GM21423 (cell line): Measurements from ENCODE around the gene NRF1.

Experiments
- ATAC-seq: cut with Tn5 transposase; IDR thresholded peaks from one replicate; pipeline ENCODE4 v1.9.1; 2021; ENCODE audit warnings: mild to moderate bottlenecking, moderate library complexity; ENCODE audit not compliant: unreplicated experiment

Gene NRF1

GRCh38 chr7:129767120-129768015, 155.8 kb downstream of the NRF1 start:
- ATAC-seq = no peak

- ATAC-seq = no peak
Observed at GRCh38 chr7:129768614-129769399, 157.3 kb downstream of the NRF1 start.

- no peak for ATAC-seq
Observed at GRCh38 chr7:129769400-129769774, 157.9 kb downstream of the NRF1 start.

DNA sequence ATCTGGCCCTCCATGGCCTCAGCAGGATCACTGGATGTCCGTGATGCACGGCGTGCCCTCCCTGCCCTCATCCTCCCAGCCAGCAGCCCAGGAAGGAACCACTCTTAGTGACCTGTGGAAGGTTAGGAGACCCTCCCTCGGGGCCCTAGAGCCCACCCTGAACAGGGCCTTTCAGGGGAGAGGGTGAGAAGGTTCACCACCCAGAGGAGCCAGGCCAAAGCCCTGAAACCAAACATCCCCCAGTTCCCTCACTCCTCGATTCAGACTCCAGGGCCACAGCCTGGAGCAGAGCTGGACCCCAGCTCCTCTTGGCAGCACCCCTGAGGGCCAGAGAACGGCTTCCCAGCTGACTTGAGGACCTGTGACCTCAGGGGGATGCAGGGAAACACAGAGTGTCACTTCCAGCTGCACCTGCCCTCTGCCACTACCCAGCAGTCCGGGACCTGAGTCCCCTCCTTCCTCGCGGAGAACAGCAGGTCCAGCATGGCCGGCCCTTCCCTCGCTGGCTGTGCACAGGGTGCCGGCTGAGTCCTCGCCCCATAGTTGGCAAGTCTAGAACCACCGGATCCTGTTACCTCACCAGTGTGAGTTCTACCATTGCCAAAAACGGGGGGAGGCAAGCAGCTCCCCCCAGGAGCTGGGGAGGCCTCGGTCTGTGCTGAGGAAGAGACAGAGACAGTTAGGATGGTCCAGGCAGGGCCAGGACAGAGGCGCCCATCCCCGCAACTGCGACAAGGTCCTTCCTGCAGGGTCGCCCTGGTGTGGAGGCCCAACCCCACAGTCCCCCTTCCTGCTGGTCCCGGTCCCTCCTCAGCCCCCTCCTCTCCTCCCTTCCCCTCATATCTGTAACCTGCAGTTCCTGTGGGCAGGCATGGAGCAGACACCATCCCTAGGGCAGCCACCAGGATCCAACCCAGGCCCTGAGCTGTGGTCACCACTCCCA, 158.6 kb downstream of the NRF1 start:
- ATAC-seq = no peak

- ATAC-seq = no peak
Observed at GRCh38 chr7:129771201-129771927, 159.8 kb downstream of the NRF1 start.

GRCh38 chr7:129771928-129772479, 160.5 kb downstream of the NRF1 start:
- no peak for ATAC-seq

DNA sequence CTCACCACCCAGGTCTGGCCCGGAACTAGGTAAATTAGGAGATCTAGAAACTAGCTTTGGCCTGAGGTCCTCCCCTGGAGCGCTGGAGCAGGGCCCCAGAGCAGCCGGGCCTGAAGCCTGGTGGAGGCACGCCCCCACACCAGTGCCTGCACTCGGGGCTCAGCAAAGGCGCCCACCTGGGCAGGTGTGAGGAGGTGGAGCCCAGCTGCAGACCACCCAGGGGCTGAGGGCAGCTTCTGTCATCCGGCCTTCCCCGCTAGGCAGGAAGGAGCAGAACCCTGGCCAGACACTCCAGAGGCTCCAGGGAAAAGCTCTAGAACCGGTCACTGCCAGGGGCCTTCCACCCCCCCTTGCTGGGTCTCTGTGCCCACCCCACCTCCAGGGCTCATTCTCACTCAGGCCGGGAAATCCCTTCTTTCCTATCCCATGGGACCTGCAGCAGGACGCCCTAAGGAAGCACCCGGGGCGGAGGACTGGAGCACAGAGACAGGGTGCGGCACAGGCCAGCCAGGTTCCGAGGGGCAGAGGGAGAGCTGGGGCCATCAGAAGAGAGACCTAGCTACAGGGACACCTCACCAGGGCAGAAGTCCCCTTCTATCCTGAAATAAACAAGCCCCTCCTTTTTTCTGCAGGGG, 161.2 kb downstream of the NRF1 start:
- no peak for ATAC-seq

DNA sequence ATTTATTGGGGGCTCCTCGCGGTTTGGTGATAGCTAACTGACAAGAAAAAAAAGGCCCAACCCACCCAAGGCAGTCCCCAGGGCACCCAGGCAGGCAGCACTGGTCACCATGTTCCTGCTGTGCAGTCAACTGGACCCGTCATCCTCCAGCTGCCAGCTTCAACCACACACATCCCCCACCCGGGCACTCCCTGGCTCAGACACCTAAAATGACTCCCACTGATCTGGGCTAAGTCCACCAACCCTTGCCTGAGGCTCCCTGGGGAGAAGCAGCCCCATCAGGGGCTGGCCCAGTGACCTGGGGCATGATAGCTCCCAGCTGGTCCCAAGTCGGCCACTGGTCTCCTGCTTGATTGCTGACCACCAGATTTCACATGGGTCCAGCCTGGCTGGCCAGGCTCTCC, 161.8 kb downstream of the NRF1 start:
- ATAC-seq = no peak

GRCh38 chr7:129773871-129774270, 162.4 kb downstream of the NRF1 start:
- no peak for ATAC-seq

DNA sequence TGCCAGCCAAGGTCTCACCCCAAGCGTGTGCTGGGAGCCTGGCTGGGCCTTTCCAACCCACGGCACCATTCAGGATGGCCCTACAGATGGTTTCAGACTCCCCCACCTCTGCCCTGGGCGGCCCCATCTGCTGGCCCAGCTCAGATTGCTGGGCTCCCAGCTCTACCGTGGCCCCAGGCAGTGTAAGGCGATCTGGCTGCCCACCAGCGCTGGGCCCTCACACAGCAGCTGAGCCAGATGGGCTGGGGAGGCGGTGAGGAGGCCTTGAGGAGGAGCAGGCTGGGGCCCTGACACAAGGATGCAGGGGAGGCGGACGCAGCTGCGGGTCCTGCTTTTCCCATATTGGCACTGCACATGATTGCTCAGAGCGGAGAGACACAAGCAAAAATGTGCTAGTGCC, 162.8 kb downstream of the NRF1 start:
- no peak for ATAC-seq

GRCh38 chr7:129774871-129775694, 163.6 kb downstream of the NRF1 start:
- no peak for ATAC-seq

DNA sequence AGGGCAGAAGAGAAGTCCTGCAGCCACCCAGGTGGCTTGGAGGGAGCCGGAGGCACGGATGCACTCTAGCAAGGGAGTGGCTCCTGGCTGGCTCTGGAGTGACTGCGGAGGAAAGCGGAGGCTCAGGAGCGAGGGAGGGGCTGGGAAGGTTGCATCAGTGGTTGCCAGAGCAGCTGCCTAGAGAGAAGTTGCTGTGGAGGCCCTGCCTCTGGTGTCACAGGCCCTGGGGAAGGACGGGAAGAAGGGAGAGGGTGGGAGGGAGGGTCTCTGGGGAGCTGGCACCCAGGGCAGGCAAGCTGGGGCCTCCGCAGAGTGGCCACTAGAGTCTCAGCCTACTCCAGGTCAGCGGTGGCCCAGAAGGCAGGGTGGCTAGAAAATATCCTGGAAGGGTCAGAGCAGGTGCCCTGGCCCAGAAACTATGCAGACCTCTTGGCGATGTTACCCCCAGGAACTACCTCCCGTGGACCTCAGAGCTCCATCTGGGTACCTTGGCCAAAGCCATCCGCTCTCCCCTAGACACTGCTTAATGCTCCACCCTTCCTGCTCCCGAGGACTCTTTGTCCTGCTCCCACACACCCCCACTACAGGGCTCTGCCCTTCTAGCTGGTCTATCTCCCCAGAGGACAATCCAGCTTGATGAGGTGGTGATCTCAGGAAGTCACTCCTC, 164.3 kb downstream of the NRF1 start:
- ATAC-seq = no peak

- no peak for ATAC-seq
Observed at GRCh38 chr7:129776362-129776722, 164.8 kb downstream of the NRF1 start.

- ATAC-seq = no peak
Observed at GRCh38 chr7:129777195-129777844, 165.8 kb downstream of the NRF1 start.

DNA sequence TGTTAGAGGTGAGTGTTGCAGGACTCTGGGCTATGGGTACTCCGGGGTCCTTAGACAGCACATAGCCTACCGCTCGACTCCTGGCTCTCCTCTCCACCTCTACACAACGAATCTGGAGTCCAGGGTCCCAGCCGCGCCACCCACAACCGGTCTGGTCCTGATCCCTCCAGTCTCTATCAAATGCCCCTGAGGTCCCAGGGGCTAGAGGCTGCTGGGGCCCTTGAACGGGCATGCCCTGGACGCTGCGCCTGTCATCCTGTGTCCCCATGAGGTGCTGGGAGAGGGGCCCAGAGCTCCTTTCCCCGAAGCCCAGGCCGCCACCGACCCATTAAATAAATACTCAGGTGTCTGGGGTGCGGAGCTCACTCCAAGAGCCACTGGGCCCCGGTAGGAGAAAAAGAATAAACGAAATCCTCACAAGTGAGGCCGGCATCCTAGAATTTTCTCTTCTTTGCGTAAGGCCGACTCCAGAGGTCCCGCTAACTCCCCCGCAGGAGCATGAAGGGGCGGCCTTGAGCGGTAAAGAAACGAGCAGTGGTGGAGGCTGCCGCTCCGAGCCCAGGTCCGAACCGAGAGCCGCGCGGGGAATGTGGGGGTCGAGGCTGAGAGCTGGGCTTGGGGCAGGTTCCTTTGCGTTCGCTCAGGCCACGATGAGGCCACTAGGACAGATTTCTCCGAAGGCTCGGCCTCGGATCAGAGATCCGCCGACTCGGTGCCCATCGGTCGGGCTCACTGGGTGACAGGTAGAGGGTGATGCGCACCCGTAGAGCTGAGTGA, 166.7 kb downstream of the NRF1 start:
- no peak for ATAC-seq

DNA sequence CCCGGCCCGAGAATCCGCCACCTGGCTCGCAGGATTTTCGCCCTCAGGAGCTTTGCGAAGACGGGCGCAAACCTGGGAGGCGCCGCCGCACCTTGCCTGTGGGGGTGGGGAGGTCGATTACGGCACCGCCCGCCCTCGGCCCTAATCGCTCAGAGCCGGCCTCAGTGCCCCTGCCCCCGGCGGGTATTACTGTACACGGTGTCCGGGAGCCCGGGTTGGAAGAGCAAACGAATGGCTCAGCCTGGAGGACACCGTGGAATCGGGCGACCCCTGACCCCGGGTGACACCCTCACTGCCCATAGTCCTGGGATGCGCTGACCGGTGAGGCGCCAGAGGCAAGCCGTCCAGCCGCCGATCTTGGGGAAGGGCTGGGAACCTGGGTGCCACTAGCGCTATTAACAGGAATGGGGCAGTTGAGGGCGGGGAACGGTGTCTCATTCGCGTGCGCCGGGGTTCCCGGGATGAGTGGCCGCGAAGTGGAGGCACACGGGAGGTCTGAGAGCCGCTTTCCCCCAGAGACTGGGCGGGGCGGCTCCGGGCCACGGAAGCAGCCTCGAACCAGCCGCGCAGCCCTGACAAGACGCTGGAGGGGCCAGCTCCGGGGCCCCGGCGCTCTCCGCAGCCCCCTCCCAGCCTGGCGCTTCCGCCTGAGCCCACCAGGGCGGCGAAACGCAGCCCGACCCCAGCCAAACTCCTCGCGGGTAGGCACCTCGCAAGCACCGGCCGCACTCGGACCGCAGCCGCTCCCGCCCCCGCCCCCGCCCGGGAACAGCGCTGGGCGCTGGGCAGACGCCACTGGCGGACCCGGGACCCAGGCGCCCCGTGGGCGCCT, 167.5 kb downstream of the NRF1 start:
- ATAC-seq = no peak
